LNCaP clone FGC (cell line): ENCODE measurements around the gene ARL4C.
A peak's percentile ranks its signal among the peaks of the same experiment; 100 is the strongest.

Experiments used
- DNase-seq: peaks from one replicate; pipeline ENCODE4 v3.0.0-alpha.2; 2011; ENCODE audit warnings: low read depth
- H3K4me3 ChIP-seq: 2 replicates; pipeline ENCODE4 v1.5.1; 2011; ENCODE audit warnings: mild to moderate bottlenecking, low read depth, low read length, control low read depth
- TF ChIP-seq, protein P1 (sequence below): IDR thresholded peaks from 2 replicates; pipeline ENCODE4 v1.5.1; 2012; ENCODE audit warnings: mild to moderate bottlenecking; ENCODE audit not compliant: control insufficient read depth, insufficient read depth; ENCODE audit errors: extremely low read depth

The ARL4C gene

DNA sequence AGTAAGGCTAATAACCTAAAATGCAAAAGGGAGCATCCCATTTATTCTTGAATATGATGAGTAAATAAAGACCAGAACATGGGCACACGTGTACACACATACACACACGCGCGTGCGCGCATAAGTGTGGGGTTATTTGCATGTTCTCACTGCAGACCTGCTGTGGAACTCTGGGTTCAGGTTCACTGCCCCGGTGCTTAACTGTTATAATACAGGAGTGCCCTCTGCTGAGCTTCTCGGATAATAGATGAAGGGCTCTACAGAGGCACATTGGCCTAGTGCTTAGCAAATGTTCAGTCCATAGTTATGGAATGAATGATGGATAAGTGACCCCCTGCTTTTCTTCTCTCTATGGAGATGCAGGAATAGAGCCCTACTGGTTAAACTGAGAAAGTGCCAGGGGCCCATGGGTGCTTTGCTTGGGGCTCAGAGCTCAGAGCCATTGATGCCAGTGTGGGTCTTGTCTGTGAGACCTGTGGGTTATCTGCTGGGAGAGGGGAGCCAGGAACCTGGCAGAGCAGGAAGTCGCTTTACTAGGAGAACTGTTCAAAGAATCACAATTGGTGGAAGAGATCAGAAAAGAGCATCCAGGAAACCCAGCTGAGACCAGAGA, 3.6 kb upstream of the ARL4C start:
- TF ChIP-seq, protein P1, sequence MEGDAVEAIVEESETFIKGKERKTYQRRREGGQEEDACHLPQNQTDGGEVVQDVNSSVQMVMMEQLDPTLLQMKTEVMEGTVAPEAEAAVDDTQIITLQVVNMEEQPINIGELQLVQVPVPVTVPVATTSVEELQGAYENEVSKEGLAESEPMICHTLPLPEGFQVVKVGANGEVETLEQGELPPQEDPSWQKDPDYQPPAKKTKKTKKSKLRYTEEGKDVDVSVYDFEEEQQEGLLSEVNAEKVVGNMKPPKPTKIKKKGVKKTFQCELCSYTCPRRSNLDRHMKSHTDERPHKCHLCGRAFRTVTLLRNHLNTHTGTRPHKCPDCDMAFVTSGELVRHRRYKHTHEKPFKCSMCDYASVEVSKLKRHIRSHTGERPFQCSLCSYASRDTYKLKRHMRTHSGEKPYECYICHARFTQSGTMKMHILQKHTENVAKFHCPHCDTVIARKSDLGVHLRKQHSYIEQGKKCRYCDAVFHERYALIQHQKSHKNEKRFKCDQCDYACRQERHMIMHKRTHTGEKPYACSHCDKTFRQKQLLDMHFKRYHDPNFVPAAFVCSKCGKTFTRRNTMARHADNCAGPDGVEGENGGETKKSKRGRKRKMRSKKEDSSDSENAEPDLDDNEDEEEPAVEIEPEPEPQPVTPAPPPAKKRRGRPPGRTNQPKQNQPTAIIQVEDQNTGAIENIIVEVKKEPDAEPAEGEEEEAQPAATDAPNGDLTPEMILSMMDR = peak; percentile 67
- H3K4me3 ChIP-seq = no peak overlapping the region
- DNase-seq = peak; percentile 35

DNA sequence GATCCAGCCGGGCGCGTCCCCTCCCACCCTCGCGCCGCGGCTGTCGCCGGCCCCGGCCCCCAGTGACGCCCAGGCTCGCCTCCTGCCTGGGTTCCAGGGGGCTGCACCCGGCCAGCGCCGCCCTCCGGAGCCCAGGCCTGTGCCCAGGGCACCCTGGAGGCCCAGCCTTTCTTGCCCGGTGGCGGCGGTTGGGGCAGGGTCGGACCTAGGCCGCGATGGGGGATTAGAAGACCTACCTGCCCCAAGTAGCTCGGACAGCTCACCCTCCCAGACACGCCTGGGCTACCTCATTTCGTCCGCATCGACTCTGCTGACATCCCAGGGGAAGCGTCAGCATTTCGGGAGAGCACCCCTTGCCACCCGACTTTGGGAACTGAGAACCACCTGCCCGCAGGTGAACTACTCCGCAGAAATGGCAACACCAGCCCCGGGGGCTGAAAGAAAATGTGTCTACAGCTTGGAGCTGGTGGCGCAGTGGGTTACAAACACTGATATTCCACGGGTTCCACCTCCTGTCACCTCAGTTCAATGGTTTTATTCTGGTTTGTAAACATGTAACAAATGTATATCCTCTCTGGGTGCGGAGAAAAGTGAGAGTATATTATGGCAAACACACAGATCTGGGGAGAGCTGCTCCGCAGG, 834 bp upstream of the ARL4C start:
- H3K4me3 ChIP-seq = no peak overlapping the region
- TF ChIP-seq, protein P1 = no peak
- DNase-seq = no peak

DNA sequence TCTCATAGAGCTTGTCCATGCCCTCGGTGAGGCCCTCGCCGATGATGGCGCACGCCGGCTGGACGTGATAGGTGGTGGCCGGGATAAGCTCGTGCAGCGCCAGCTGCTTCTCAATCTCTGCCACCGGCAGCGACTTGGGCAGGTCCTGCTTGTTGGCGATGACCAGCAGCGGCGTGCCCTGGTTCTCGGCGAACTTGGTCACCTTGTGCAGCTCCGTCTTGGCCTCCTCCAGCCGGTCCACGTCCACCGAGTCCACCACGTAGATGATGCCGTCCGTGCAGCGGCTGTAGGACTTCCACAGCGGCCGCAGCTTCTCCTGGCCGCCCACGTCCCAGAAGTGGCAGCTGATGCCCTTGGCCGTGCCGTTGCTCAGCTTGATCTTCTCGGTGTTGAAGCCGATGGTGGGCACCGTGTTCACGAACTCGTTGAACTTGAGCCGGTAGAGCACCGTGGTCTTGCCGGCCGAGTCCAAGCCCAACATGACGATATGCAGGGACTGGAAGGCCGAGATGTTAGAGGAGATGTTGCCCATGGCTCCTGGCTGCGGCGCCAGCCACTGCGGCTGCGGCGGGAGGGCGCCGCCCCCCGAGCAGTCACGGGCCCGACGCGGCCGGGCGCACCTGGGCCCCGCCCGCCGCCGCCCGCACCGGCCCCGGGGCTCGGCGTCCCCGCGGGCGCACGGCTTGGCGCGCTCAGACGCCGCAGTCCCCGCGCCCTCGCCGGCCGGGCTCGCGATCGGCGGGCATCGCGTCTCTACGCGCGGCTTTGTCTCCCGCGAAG, 636 bp downstream of the ARL4C start:
- peak overlapping the region; percentile 44 for H3K4me3 ChIP-seq
- no peak for DNase-seq
- TF ChIP-seq, protein P1 = no peak

DNA sequence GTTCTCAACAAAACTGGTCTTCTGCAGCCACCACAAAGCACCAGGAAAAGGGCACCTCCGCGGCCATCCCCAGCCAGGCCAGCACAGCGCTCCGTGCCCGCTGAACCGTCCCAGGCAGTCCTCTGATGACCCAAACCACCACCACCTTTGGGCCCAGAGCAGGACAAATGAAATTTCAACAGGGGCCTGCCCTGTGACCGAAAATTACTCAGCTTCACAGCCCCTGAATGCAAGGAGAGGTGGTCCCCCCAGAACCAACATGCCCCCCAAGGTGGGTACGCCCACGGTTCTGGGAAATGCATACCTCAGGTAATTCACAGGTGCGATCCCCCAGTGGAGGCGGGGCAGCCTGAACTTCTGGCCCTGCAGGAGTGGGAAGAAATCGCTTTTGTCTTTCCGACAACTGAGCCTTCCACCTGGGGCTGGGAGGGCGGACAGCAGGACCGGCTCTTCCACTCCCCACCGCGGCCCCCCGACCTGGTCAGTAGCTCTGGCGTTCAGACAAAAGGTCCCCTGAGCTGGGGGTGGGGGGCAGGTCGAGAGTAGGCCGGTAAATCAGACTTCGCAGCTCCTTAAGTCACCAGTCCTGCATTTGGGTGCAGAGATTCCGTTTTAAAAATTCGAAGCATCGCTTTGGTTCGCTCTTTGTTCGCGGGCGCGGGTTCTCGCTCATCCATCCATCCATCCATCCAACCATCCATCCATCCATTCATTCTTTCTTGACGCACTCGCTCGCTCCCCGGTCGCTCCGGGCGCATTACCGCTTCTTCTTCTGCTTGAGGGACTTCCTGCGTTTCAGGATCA, 1.4 kb downstream of the ARL4C start:
- TF ChIP-seq, protein P1 = no peak
- no peak overlapping the region for H3K4me3 ChIP-seq
- no peak for DNase-seq

DNA sequence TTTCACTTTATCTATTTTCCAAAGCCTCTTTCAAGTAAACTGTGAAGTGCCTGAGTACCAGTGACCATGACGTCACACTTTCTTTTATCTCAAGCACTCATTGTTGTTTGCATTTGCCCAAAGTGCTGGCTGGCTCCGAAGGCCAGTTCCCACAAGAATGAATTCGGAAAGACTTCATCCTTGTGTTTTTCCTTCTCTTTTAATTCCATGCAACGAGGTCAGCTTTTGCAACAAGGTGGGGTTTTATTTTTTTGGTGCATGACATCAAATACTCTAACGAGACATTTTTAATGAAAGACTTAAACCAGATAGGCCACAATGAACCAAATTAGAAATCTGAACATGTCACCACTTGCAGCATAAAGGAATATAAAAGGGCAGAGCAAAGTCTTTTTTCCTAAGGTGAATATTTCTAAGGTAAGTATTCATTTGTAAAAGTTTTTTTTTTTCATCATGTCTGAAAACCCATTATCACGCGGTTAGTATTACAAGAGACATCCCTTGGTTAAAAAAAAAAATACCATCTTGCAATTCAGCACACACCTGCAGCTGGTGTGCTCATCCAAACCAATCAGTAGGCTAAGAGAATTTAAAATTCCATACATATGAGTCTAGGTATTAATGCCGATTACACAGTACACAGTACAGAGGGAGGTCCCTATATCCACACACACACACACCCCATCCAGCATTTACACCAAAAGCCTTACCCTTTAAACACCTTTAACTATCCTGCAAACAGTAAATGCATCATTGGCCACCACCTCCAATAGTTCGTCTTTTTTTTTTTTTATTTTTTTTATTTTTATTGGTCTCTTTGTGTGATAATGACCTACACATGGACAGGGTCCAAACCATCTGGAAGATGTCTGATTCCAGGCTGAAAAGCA, 2.3 kb downstream of the ARL4C start:
- TF ChIP-seq, protein P1 = no peak
- H3K4me3 ChIP-seq = no peak overlapping the region

DNA sequence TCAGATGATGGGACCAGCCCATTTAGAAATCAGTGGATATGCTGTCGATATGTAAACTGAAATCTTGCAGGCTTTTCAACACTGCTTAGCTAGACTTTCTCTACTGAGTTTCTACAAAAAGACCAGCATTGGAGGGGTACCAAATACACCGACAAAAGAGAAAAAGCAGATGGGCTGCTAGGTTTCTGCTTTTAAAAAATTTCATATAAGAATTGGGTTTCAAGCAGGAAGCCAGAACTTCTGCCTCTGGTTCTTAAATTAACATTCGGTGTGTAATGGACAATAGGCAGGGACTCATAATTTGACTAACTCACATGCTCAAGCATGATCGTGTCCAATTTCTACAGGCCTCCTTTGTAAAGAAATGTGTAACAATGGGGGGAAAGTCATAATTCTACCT, 3.1 kb downstream of the ARL4C start:
- H3K4me3 ChIP-seq = no peak overlapping the region
- TF ChIP-seq, protein P1 = no peak
- DNase-seq = no peak

More for the DNA sequence above, 2.3 kb downstream of the ARL4C start:
- no peak for DNase-seq
